Sciatic nerve (tissue), 2 donors: ENCODE results near the gene LGALS9B. TPM values are rescaled to one million over a fixed set of nuclear protein-coding genes. Genes with fewer than 3 reads are reported as not detected.
A peak's percentile ranks its signal among the peaks of the same experiment; 100 is the strongest.
"Not testable (repeated sequence)": the region's sequence is repeated elsewhere in the genome, so short reads cannot be mapped to it uniquely, and the experiment has no call there.

Experiments used
- ATAC-seq: fragments of 200-7000 bp; cut with Tn5 transposase; one replicate; pipeline ENCODE4 v1.9.1; 2020; ENCODE audit warnings: mild to moderate bottlenecking, moderate library complexity
- DNase-seq: peaks from one replicate; pipeline ENCODE4 v3.0.0-alpha.2; 2020; ENCODE audit warnings: low spot score
- intact Hi-C: fragments of 100-400 bp; cut with DNase I; formaldehyde crosslinking; loops from one replicate; pipeline ENCODE4 v1.14.2; 2022
- total RNA-seq: library from RNA; stranded (reverse); fragmentation: NEBNext Ultra II Directional; extraction: Animal tissue kit (Norgen Biotek cat#: 25700); gene quantifications from one replicate; pipeline ENCODE4 v1.2.1, GENCODE V29; 2021
- donor health status: DM: no; HTN: no; CAD: no.
- donor health status: DM: no; HTN: no; CAD: no.

The LGALS9B gene
- total RNA-seq, 1 donor from 2014 or later: not detected

DNA sequence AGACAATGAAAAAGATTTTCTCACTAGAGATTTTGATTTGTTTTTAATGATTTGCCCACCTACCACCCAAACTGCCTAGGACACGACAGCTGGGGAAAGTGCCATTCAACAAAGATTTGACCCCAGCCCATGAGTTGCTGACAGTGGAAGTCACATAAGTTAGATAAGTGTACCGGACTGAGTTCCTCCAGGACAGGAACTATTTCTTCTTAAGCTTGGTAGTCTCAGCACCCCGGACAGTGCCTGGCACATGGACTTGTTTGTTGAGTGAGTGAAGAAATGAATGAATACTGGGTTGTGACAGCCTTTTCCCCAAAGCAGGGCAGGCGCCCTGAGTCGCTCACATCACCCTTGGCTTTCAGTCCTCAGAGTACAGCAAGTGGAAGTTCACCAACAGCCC, 26.7 kb downstream of the LGALS9B start:
- ATAC-seq, intact Hi-C loops, DNase-seq: not testable (repeated sequence)

DNA sequence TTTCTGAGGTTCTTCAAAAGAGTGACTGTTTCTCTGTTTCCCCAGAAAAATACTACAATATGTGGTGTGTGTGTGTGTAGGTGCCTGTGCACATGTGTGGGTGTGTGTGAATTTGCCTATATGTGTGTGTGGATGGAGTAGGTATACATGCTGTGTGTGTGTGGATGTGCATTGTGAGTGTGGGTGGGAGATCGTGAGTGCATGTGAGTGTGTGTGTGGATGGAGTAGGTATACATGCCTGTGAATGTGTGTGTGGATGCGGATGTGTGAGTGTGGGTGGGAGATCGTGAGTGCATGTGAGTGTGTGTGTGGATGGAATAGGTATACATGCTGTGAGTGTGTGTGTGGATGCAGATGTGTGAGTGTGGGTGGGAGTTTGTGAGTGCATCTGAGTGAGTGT, 32.2 kb downstream of the LGALS9B start:
- ATAC-seq, DNase-seq, intact Hi-C loops: not testable (repeated sequence)

- ATAC-seq, DNase-seq, intact Hi-C loops: not testable (repeated sequence)
These were observed 34.0 kb downstream of the LGALS9B start for GRCh38 chr17:20433382-20433781.

DNA sequence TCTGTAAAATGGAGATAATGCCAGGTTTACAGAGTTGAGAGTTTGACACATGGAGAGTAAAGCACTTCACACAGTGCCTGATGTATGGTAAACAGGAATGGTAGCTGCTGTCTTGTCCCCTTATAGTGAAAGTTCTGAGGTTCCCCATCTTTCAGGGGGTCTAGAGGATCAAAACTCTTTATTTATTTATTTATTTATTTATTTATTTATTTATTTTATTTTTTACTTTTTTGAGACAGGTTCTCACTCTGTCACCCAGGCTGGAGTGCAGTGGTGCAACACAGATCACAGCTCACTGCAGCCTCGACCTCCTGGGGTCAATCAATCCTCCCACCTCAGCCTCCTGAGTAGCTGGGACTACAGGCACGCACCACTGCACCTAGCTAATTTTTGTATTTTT, 40.1 kb downstream of the LGALS9B start:
- DNase-seq, ATAC-seq, intact Hi-C loops: not testable (repeated sequence)

DNA sequence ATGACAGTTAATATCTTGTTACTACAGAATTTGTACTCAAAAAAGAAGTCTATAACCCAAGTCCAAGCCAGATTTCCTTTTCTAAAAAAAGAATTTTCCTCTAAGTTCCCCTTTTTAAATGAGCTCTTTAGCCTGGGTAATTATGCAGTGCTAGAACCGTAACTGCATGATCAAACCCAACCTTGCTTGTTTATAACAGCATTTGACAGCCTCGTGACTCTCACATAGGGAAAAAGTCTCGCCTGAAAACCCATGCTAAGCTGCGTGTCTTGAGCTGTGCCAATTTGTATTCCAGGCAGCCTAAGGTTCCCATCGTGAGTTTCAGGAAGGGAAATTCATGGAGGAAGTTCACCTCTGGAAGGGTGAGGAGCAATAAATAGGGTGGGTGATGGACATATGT, 44.5 kb downstream of the LGALS9B start:
- intact Hi-C loops, ATAC-seq, DNase-seq: not testable (repeated sequence)

DNA sequence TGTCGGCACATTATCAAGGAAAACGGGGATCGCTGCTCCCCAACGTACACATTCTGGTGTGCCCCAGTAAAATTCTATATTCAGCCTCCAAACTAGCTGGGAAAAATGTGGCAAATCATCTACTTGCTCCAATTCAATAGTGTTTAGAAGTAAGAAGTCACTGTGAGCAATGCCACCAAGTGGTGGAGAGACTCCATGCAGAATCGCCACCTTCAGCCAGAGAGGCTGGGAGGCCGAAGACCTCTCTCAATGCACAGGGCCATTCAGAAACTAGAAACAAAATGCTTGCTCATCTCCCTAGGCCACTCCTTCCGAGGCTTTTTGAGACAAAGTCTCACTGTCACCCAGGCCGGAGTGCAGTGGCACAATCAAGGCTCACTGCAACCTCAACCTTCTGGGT, 48.5 kb downstream of the LGALS9B start:
- intact Hi-C loops, ATAC-seq, DNase-seq: not testable (repeated sequence)

DNA sequence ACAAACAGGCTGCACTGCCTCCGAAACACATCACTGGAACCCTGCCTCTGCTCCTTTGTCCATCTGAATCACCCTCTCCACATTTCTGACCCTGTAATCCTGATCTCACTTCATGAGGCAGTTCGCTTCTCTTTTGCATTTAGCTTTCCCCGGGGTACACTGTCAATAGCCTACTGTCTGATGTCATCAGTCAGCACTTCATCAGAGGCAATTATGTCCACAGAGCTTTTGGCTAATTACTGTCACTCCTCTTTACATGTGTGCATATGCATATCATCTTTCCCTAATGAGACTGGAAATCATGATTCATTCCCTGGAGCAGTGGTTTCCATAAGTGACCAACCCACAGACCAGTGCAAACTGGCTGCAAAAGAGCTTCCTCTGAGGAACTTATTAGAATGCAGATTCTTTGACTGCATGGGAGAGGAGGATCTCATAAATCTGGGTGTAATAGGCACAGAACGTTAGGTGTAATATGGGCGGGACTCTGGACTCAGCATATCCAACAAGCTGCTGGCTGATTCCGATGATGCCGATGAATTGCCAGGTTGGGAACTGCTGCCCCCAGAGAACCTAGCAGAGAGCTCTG, 49.8 kb downstream of the LGALS9B start:
- ATAC-seq, intact Hi-C loops, DNase-seq: not testable (repeated sequence)

GRCh38 chr17:20416381-20416911, 50.9 kb downstream of the LGALS9B start:
- intact Hi-C loops, DNase-seq, ATAC-seq: not testable (repeated sequence)

- intact Hi-C loops, DNase-seq, ATAC-seq: not testable (repeated sequence)
These were observed 51.9 kb downstream of the LGALS9B start for GRCh38 chr17:20415479-20415878.

- intact Hi-C loops, DNase-seq: not testable (repeated sequence)
- ATAC-seq: peak; percentile 57
These were observed 65.9 kb downstream of the LGALS9B start for GRCh38 chr17:20401306-20402022.

- ATAC-seq, DNase-seq, intact Hi-C loops: not testable (repeated sequence)
These were observed 66.6 kb downstream of the LGALS9B start for GRCh38 chr17:20400559-20401305.

Other genes with a start within 250 kb of the LGALS9B start
- not detected for gene CDRT15L2, start 112.2 kb upstream of the LGALS9B start, total RNA-seq